Subcutaneous adipose tissue (tissue), 4 donors: Measurements from ENCODE around the gene PDE1C. TPM values are rescaled to one million over a fixed set of nuclear protein-coding genes. Genes with fewer than 3 reads are reported as not detected.

Experiments
- total RNA-seq, 4 donors: library from RNA; depleted of rRNA; stranded (reverse); fragments of >200 nt; gene quantifications; one replicate each; pipeline ENCODE4 v1.1.0, GENCODE V29; 2016
- TF ChIP-seq, protein P1 (sequence below): fragments of 450-650 bp; IDR thresholded peaks from one replicate; pipeline ENCODE4 v1.5.1; 2016; ENCODE audit warnings: low read depth, mild to moderate bottlenecking, control low read depth, antibody characterized with exemption, moderate library complexity

PDE1C gene
- total RNA-seq, 4 donors from 2014 or later = 1.3 to 6.1 (median 3.0) TPM

DNA sequence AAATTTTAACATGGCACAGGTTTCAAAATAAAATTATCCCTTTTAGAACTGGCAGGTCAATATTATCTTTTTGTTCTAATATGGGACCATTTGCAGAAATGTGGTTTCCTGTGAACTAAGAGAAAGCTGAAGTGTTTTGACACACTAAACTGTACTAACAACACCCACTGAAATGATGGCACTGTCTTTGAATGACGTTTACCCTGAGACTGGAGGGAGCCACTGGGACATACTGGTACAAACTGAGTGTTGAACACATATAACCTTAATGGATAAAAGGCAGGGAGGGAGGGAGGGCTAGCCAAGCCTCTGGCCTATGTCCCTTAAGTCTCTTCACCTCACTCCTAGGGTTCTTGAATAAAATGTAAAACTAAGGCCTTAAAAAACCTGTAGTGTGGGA lies 95.9 kb downstream of the PDE1C start:
- TF ChIP-seq, protein P1, sequence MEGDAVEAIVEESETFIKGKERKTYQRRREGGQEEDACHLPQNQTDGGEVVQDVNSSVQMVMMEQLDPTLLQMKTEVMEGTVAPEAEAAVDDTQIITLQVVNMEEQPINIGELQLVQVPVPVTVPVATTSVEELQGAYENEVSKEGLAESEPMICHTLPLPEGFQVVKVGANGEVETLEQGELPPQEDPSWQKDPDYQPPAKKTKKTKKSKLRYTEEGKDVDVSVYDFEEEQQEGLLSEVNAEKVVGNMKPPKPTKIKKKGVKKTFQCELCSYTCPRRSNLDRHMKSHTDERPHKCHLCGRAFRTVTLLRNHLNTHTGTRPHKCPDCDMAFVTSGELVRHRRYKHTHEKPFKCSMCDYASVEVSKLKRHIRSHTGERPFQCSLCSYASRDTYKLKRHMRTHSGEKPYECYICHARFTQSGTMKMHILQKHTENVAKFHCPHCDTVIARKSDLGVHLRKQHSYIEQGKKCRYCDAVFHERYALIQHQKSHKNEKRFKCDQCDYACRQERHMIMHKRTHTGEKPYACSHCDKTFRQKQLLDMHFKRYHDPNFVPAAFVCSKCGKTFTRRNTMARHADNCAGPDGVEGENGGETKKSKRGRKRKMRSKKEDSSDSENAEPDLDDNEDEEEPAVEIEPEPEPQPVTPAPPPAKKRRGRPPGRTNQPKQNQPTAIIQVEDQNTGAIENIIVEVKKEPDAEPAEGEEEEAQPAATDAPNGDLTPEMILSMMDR = no peak

DNA sequence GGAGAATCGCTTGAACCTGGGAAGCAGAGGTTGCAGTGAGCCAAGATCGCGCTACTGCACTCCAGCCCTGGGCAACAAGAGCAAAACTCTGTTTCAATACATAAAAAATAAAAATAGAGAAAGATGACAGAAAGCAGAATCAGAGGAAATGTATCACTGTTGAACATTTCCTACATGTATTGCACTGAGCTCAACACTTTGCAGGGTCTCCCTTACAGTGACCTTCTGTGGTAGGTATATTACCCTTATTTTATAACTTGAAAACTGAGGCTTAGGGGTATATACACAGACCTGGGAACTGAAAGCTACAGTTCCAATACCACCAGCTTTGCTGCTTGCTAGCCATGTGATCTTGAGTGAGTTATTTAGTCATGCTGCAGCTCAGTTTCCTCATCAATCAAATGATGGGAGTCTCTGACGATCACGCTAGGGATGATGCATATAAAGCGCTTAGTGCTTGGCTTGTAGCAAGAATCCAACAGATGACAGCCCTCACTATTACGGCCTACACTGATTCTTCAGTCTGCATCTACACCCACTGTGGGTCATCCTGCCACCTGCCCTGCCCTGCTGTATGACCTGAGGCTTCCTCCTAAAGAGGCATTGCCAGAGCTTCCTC lies 99.0 kb downstream of the PDE1C start:
- TF ChIP-seq, protein P1 = no peak

DNA sequence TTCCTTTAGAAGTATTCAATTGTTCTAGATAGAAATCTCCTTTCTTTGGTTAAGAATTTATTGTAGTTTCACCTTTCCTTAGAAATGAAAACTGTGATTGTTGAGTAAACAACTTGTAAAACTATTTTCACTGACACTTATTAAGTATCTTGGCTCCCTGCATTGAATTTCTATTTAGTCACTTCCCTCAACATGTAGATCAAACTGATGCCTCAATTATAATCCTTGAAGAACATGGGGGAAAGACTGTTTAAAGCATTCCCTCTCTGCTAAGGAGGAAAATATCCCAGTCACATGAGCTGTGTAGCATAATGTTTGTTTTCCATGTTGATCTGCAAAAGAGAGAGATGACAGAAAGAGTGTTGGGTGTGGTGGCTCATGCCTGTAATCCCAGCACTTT lies 99.7 kb downstream of the PDE1C start:
- TF ChIP-seq, protein P1 = no peak

DNA sequence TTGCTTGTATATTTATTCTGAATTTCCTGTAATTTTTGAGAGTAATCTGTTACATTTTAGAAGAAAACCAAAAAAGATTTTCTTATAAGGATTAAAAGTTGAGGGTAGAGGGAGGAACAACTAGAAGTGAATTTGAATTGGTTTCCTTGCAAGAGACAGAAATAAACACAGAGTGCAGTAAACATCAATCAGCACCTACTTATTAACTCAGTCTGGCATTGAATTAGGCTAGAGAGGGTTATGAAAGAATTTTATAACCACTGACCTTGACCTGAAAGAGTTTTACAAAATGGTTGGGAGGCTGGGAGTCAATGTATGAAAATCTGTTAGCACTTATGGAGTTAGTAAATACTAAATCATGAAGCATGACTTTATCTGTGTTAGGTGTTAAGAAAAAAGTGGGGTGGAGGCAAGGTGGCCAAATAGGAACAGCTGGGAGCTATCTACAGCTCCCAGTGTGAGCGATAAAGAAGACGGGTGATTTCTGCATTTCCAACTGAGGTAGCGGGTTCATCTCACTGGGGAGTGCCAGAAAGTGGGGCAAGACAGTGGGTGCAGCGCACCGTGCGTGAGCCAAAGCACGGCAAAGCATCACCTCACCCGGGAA lies 106.5 kb downstream of the PDE1C start:
- TF ChIP-seq, protein P1 = no peak

DNA sequence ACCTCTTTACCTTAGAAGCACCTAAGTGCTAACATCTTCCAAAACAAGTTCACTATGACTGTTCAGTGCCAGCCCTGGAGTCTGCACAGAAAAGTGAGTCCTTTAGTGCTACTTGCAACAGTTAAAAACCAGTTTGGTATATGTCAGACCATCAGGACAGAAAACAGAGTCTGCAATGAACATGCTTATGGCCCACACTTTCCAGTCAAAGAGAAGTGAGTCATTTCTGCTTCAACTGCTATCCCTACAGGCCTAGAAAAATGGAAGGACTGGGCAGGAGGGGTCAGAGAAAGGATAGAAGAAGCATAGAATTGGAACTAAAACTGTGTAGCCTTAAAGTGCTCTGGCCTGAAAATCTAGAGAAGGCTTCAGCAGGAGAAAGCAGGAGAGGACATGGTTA lies 108.0 kb downstream of the PDE1C start:
- TF ChIP-seq, protein P1 = no peak

DNA sequence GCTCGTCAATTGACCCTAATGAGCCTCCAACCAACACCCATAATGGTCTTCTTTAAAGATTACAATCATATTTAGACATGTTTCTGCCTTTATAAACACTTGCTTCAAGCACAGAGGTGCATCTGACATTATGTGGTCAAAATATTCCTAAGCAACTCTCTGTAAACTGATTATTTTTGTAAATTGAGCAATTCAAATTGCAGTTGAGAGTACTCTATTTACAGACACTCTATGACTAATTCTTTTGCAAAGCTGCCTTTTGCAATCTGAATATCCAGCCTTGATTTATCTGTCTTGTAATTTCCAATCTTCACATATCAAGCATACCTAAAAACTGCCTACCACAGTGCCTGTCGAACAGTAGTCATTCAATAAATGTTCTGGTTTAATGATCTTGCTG lies 112.0 kb downstream of the PDE1C start:
- TF ChIP-seq, protein P1 = no peak

DNA sequence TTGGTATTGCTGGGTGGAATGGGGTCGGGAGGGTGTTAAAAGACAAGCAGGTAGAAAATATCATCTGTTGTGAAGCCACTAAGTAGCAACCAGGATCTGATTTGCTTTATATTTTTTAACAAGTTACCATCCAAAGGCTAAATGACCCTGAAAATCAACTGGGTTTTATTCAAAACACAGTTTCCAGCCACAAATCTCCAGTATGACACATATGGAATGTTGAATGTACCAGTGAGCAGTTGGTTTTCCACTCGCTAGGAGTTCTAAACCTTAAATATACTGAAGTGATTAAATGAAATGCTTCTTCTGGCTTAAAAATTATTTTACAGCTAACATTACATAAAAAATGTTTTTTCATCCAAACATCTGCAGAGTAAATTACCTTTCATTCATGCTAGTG lies 112.5 kb downstream of the PDE1C start:
- TF ChIP-seq, protein P1 = no peak
